A673 (cell line): ENCODE data around the gene ZNF324. TPM values are rescaled to one million over a fixed set of nuclear protein-coding genes. Genes with fewer than 3 reads are reported as not detected.

Experiments
- BruUV-seq: library from RNA; stranded (reverse); fragments of 400-500 nt; replicated peaks from 2 replicates; lab custom pipeline; 2021; lab: Mats Ljungman, UMichigan
- CTCF ChIA-PET: fragments of 300-600 bp; sonication (Branson Sonifier 250); formaldehyde crosslinking; loops from one replicate; lab custom pipeline; 2022; ENCODE audit warnings: antibody characterized with exemption; lab: Charles Lee
- POLR2A ChIA-PET: fragments of 300-600 bp; sonication (Branson Sonifier 250); formaldehyde crosslinking; loops from one replicate; lab custom pipeline; 2022; ENCODE audit warnings: antibody characterized with exemption; ENCODE audit not compliant: low non-redundant PET; lab: Charles Lee
- DNase-seq: peaks from one replicate; pipeline ENCODE4 v3.0.0-alpha.2; 2015; ENCODE audit warnings: low spot score
- H3K27ac ChIP-seq: fragments of 200-600 bp; sonication (generic); 2 replicates; pipeline ENCODE4 v1.5.1; 2016; ENCODE audit warnings: mixed run types, low read depth, mild to moderate bottlenecking, mixed read lengths, antibody characterized with exemption, low read length; ENCODE audit not compliant: poor library complexity, severe bottlenecking
- H3K27me3 ChIP-seq: fragments of 200-600 bp; sonication (generic); replicated peaks from 2 replicates; pipeline ENCODE4 v1.6.1; 2017; ENCODE audit warnings: mixed run types, low read depth, mild to moderate bottlenecking, mixed read lengths, antibody characterized with exemption, low read length; ENCODE audit not compliant: insufficient read depth, poor library complexity
- H3K36me3 ChIP-seq: fragments of 200-600 bp; sonication (generic); 2 replicates; pipeline ENCODE4 v1.6.1; 2016; ENCODE audit warnings: mixed run types, mild to moderate bottlenecking, mixed read lengths, antibody characterized with exemption, low read length; ENCODE audit not compliant: insufficient read depth, poor library complexity, severe bottlenecking
- H3K4me1 ChIP-seq: fragments of 200-600 bp; sonication (generic); 2 replicates; pipeline ENCODE4 v1.6.1; 2017; ENCODE audit warnings: mixed run types, mild to moderate bottlenecking, mixed read lengths, antibody characterized with exemption, low read length; ENCODE audit not compliant: insufficient read depth, poor library complexity, severe bottlenecking
- H3K4me3 ChIP-seq: fragments of 200-600 bp; sonication (generic); 2 replicates; pipeline ENCODE4 v1.5.1; 2016; ENCODE audit warnings: low read depth, mixed run types, mild to moderate bottlenecking, mixed read lengths, low read length; ENCODE audit not compliant: poor library complexity, severe bottlenecking
- H3K9me3 ChIP-seq: fragments of 200-600 bp; sonication (generic); 2 replicates; pipeline ENCODE4 v1.6.1; 2016; ENCODE audit warnings: mixed run types, low read depth, mild to moderate bottlenecking, mixed read lengths, antibody characterized with exemption, low read length; ENCODE audit not compliant: poor library complexity, severe bottlenecking
- CTCF ChIP-seq: fragments of 300-800, 200-600 bp; sonication (generic); conservative IDR thresholded peaks from 2 replicates; pipeline ENCODE4 v1.5.1; 2017; ENCODE audit warnings: low read depth, mild to moderate bottlenecking, antibody characterized with exemption, low read length, moderate library complexity, mixed read lengths
- EZH2 ChIP-seq: fragments of 200-600 bp; sonication (generic); IDR thresholded peaks from 2 replicates; pipeline ENCODE4 v1.6.1; 2017; ENCODE audit warnings: borderline replicate concordance, low read depth, mild to moderate bottlenecking, mixed read lengths, antibody characterized with exemption, low read length; ENCODE audit not compliant: poor library complexity, severe bottlenecking
- intact Hi-C: fragments of 100-400 bp; cut with micrococcal nuclease; formaldehyde crosslinking; loops from one replicate; pipeline ENCODE4 v1.10.0; 2022; ENCODE audit not compliant: unreplicated experiment
- total RNA-seq: library from RNA; stranded (reverse); gene quantifications from 2 replicates; pipeline ENCODE4 v1.2.3, GENCODE V29; 2021

Gene ZNF324
- total RNA-seq, 1 experiment from 2014 or later = 12.7 TPM

GRCh38 chr19:58453743-58454142 is 13.1 kb upstream of the ZNF324 start:
- POLR2A ChIA-PET = no interaction called here
- no TSS peak for BruUV-seq
- H3K27me3 ChIP-seq = no peaks in the 10 kb centered on the region
- intact Hi-C loops = no loop called here
- H3K4me3 ChIP-seq = no peak overlapping the region
- TF ChIP-seq EZH2 (no peak), CTCF (no peak)
- no peak for DNase-seq
- no peaks in the 10 kb centered on the region for H3K4me1 ChIP-seq
- H3K9me3 ChIP-seq = no peaks in the 10 kb centered on the region
- H3K36me3 ChIP-seq = no peaks in the 10 kb centered on the region
- no peak overlapping the region for H3K27ac ChIP-seq
- CTCF ChIA-PET = no interaction called here

- Histone ChIP-seq H3K4me1 (no peaks in the 10 kb centered on the region), H3K36me3 (no peaks in the 10 kb centered on the region), H3K27me3 (no peaks in the 10 kb centered on the region), H3K9me3 (no peaks in the 10 kb centered on the region), H3K27ac (no peak overlapping the region), H3K4me3 (no peak overlapping the region)
- no peak for DNase-seq
- ChIA-PET POLR2A (no interaction called here), CTCF (no interaction called here)
- TF ChIP-seq CTCF (no peak), EZH2 (no peak)
- no TSS peak for BruUV-seq
- intact Hi-C loops = no loop called here
Observed at GRCh38 chr19:58455306-58455705, 11.6 kb upstream of the ZNF324 start.

- no peaks in the 10 kb centered on the region for H3K36me3 ChIP-seq
- no peak for TF ChIP-seq EZH2
- TF ChIP-seq CTCF = no peak
- no peak overlapping the region for H3K27ac ChIP-seq
- ChIA-PET POLR2A (no interaction called here), CTCF (no interaction called here)
- no peak overlapping the region for H3K4me3 ChIP-seq
- H3K9me3 ChIP-seq = no peaks in the 10 kb centered on the region
- no peaks in the 10 kb centered on the region for H3K27me3 ChIP-seq
- BruUV-seq = no TSS peak
- H3K4me1 ChIP-seq = no peaks in the 10 kb centered on the region
- intact Hi-C loops = no loop called here
- no peak for DNase-seq
Observed at GRCh38 chr19:58456111-58456510, 10.8 kb upstream of the ZNF324 start.
